GM12891 (cell line): ENCODE measurements around the gene FCAMR.

ENCODE experiments used
- DNase-seq: peaks from one replicate; pipeline ENCODE4 v3.0.0; 2011; ENCODE audit warnings: low spot score; ENCODE audit not compliant: insufficient read length
- FAIRE-seq: peaks from 2 replicates; lab custom pipeline; 2011; peaks lifted over from hg19 to GRCh38; lab: Jason Lieb, UNC
- PAX5 ChIP-seq: IDR thresholded peaks from 2 replicates; pipeline ENCODE4 v1.6.1; 2011; ENCODE audit warnings: low read length, moderate library complexity, mild to moderate bottlenecking; ENCODE audit not compliant: insufficient read depth, severe bottlenecking
- POLR2A ChIP-seq: IDR thresholded peaks from 2 replicates; pipeline ENCODE4 v1.6.1; 2011; ENCODE audit warnings: low read depth, low read length, control low read depth
- POLR2AphosphoS5 ChIP-seq: IDR thresholded peaks from 2 replicates; pipeline ENCODE4 v1.6.1; 2011; ENCODE audit warnings: low read depth, low read length, control low read depth
- POU2F2 ChIP-seq: IDR thresholded peaks from 2 replicates; pipeline ENCODE4 v1.6.1; 2011; ENCODE audit warnings: low read depth, mild to moderate bottlenecking, control low read depth, low read length, moderate library complexity
- SPI1 ChIP-seq: IDR thresholded peaks from 2 replicates; pipeline ENCODE4 v1.6.1; 2011; ENCODE audit warnings: low read depth, low read length, control low read depth
- TAF1 ChIP-seq: IDR thresholded peaks from 2 replicates; pipeline ENCODE4 v1.6.1; 2011; ENCODE audit warnings: low read depth, low read length, control low read depth

FCAMR gene

GRCh38 chr1:207009182-207009850 lies 39.1 kb upstream of the FCAMR start:
- TF ChIP-seq SPI1 (no peak), POLR2A (no peak), TAF1 (no peak), POU2F2 (no peak), POLR2AphosphoS5 (no peak), PAX5 (no peak)
- FAIRE-seq: no peak
- no peak for DNase-seq

- no peak for TF ChIP-seq POLR2A
- TF ChIP-seq TAF1: no peak
- no peak for TF ChIP-seq POU2F2
- TF ChIP-seq PAX5: no peak
- TF ChIP-seq SPI1: no peak
- no peak for TF ChIP-seq POLR2AphosphoS5
- DNase-seq: no peak
- FAIRE-seq: no peak
Measured at GRCh38 chr1:207007352-207008033, 37.2 kb upstream of the FCAMR start.

GRCh38 chr1:207006914-207007313 lies 36.7 kb upstream of the FCAMR start:
- no peak for DNase-seq
- TF ChIP-seq SPI1: no peak
- no peak for FAIRE-seq

- TF ChIP-seq PAX5: no peak
- no peak for TF ChIP-seq SPI1
- no peak for TF ChIP-seq POLR2A
- TF ChIP-seq TAF1: no peak
- no peak for TF ChIP-seq POU2F2
- FAIRE-seq: no peak
- DNase-seq: no peak
Measured at GRCh38 chr1:207006083-207006482, 35.8 kb upstream of the FCAMR start.

- DNase-seq (no peak), FAIRE-seq (peak; percentile 31)
- TF ChIP-seq TAF1 (no peak), POLR2A (no peak), POU2F2 (no peak), PAX5 (no peak), SPI1 (no peak), POLR2AphosphoS5 (no peak)
Measured at GRCh38 chr1:207004931-207005830, 34.9 kb upstream of the FCAMR start.

GRCh38 chr1:207003210-207003609 lies 33.0 kb upstream of the FCAMR start:
- DNase-seq (no peak), FAIRE-seq (no peak)
- TF ChIP-seq POU2F2: no peak
- TF ChIP-seq TAF1: no peak
- TF ChIP-seq SPI1: no peak
- no peak for TF ChIP-seq POLR2A
- TF ChIP-seq POLR2AphosphoS5: no peak
- TF ChIP-seq PAX5: no peak

GRCh38 chr1:207002724-207003146 lies 32.5 kb upstream of the FCAMR start:
- DNase-seq (no peak), FAIRE-seq (no peak)
- TF ChIP-seq TAF1: no peak
- no peak for TF ChIP-seq POLR2AphosphoS5
- no peak for TF ChIP-seq SPI1
- no peak for TF ChIP-seq PAX5
- no peak for TF ChIP-seq POU2F2

GRCh38 chr1:207001492-207002245 lies 31.4 kb upstream of the FCAMR start:
- no peak for TF ChIP-seq POLR2A
- TF ChIP-seq POU2F2: no peak
- no peak for TF ChIP-seq POLR2AphosphoS5
- TF ChIP-seq PAX5: no peak
- TF ChIP-seq SPI1: no peak
- no peak for TF ChIP-seq TAF1
- no peak for DNase-seq
- FAIRE-seq: no peak
